Astrocyte (in vitro differentiated cells and primary cell): ENCODE data around the gene C8B. TPM values are rescaled to one million over a fixed set of nuclear protein-coding genes. Genes with fewer than 3 reads are reported as not detected.

Source experiments
- DNase-seq: peaks from one replicate; pipeline ENCODE4 v3.0.0-alpha.2; 2010; ENCODE audit warnings: low read depth
- FAIRE-seq: peaks from 2 replicates; lab custom pipeline; 2011; peaks lifted over from hg19 to GRCh38; lab: Jason Lieb, UNC
- H2AFZ ChIP-seq: 2 replicates; pipeline ENCODE4 v1.6.0; 2012; ENCODE audit warnings: low read depth, low read length, inconsistent platforms
- H3K27ac ChIP-seq: 2 replicates; pipeline ENCODE4 v1.5.1; 2011; ENCODE audit warnings: low read depth, low read length, inconsistent platforms
- H3K27me3 ChIP-seq: 2 replicates; pipeline ENCODE4 v1.6.0; 2011; ENCODE audit warnings: low read length, inconsistent platforms; ENCODE audit not compliant: insufficient read depth
- H3K36me3 ChIP-seq: 2 replicates; pipeline ENCODE4 v1.5.1; 2011; ENCODE audit warnings: low read length, inconsistent platforms; ENCODE audit not compliant: insufficient read depth
- H3K4me1 ChIP-seq: 2 replicates; pipeline ENCODE4 v1.5.1; 2011; ENCODE audit warnings: low read length, inconsistent platforms; ENCODE audit not compliant: insufficient read depth
- H3K4me2 ChIP-seq: 2 replicates; pipeline ENCODE4 v1.6.0; 2012; ENCODE audit warnings: low read length, inconsistent platforms
- H3K4me3 ChIP-seq: 2 replicates; pipeline ENCODE4 v1.5.1; 2011; ENCODE audit warnings: low read depth, mild to moderate bottlenecking, low read length, inconsistent platforms; ENCODE audit not compliant: insufficient read depth
- H3K79me2 ChIP-seq: 2 replicates; pipeline ENCODE4 v1.6.0; 2012; ENCODE audit warnings: mild to moderate bottlenecking, low read length, inconsistent platforms; ENCODE audit not compliant: insufficient read depth
- H3K9ac ChIP-seq: 2 replicates; pipeline ENCODE4 v1.6.0; 2012; ENCODE audit warnings: mild to moderate bottlenecking, low read length, inconsistent platforms
- H3K9me3 ChIP-seq: 2 replicates; pipeline ENCODE4 v1.5.1; 2012; ENCODE audit warnings: low read depth, mild to moderate bottlenecking, low read length, inconsistent platforms; ENCODE audit not compliant: insufficient read depth
- H4K20me1 ChIP-seq: 2 replicates; pipeline ENCODE4 v1.6.0; 2012; ENCODE audit warnings: low read length, inconsistent platforms; ENCODE audit not compliant: insufficient read depth
- H3K27ac Mint-ChIP-seq: one replicate; pipeline ENCODE4 v1.8.0; 2021; ENCODE audit warnings: mild to moderate bottlenecking, mixed read lengths; ENCODE audit not compliant: unreplicated experiment
- H3K27me3 Mint-ChIP-seq: one replicate; pipeline ENCODE4 v1.8.0; 2021; ENCODE audit warnings: low read depth, mixed read lengths; ENCODE audit not compliant: unreplicated experiment
- H3K36me3 Mint-ChIP-seq: one replicate; pipeline ENCODE4 v1.8.0; 2021; ENCODE audit warnings: low read depth, mixed read lengths; ENCODE audit not compliant: unreplicated experiment
- H3K4me1 Mint-ChIP-seq: one replicate; pipeline ENCODE4 v1.8.0; 2021; ENCODE audit warnings: low read depth, mixed read lengths; ENCODE audit not compliant: unreplicated experiment
- H3K4me3 Mint-ChIP-seq: one replicate; pipeline ENCODE4 v1.8.0; 2021; ENCODE audit warnings: mild to moderate bottlenecking, moderate library complexity, mixed read lengths; ENCODE audit not compliant: unreplicated experiment
- H3K9me3 Mint-ChIP-seq: one replicate; pipeline ENCODE4 v1.8.0; 2021; ENCODE audit warnings: mild to moderate bottlenecking, mixed read lengths; ENCODE audit not compliant: unreplicated experiment
- CTCF ChIP-seq: IDR thresholded peaks from 2 replicates; pipeline ENCODE4 v1.5.1; 2011; ENCODE audit warnings: low read depth, mild to moderate bottlenecking, inconsistent platforms, low read length, moderate library complexity; ENCODE audit not compliant: insufficient read depth
- EZH2 ChIP-seq: IDR thresholded peaks from 2 replicates; pipeline ENCODE4 v1.6.1; 2012; ENCODE audit warnings: mild to moderate bottlenecking, low read length, inconsistent platforms; ENCODE audit not compliant: insufficient read depth
- total RNA-seq: library from RNA; stranded (reverse); gene quantifications from 2 replicates; pipeline ENCODE4 v1.2.1, GENCODE V29; 2021

C8B gene
- total RNA-seq, 1 donor from 2014 or later, result not detected

GRCh38 chr1:57007472-57007871, 41.7 kb upstream of the C8B start:
- H3K9me3 ChIP-seq, result no peaks in the 10 kb centered on the region
- no peaks in the 10 kb centered on the region for H3K4me1 ChIP-seq
- H3K4me2 ChIP-seq, result no peak overlapping the region
- H2AFZ ChIP-seq, result no peak overlapping the region
- Mint-ChIP-seq H3K27ac (no peak overlapping the region), H3K9me3 (no peaks in the 10 kb centered on the region), H3K27me3 (peaks cover 11% of the 10 kb centered on the region), H3K36me3 (no peaks in the 10 kb centered on the region), H3K4me1 (no peaks in the 10 kb centered on the region), H3K4me3 (no peak overlapping the region)
- no peaks in the 10 kb centered on the region for H3K79me2 ChIP-seq
- no peak overlapping the region for H3K4me3 ChIP-seq
- H3K27ac ChIP-seq, result no peak overlapping the region
- H3K27me3 ChIP-seq, result no peaks in the 10 kb centered on the region
- DNase-seq, result no peak
- no peaks in the 10 kb centered on the region for H4K20me1 ChIP-seq
- H3K36me3 ChIP-seq, result no peaks in the 10 kb centered on the region
- no peak overlapping the region for H3K9ac ChIP-seq
- TF ChIP-seq CTCF (no peak), EZH2 (no peak)
- no peak for FAIRE-seq

GRCh38 chr1:57003398-57004139, 37.8 kb upstream of the C8B start:
- H3K27me3 ChIP-seq, result no peaks in the 10 kb centered on the region
- no peak overlapping the region for H3K27ac Mint-ChIP-seq
- no peak overlapping the region for H3K4me3 ChIP-seq
- no peaks in the 10 kb centered on the region for H3K9me3 ChIP-seq
- H2AFZ ChIP-seq, result no peak overlapping the region
- H3K9ac ChIP-seq, result no peak overlapping the region
- H3K9me3 Mint-ChIP-seq, result no peaks in the 10 kb centered on the region
- H3K27me3 Mint-ChIP-seq, result peaks cover 13% of the 10 kb centered on the region
- no peaks in the 10 kb centered on the region for H3K36me3 Mint-ChIP-seq
- H3K79me2 ChIP-seq, result no peaks in the 10 kb centered on the region
- FAIRE-seq (no peak), DNase-seq (no peak)
- no peaks in the 10 kb centered on the region for H3K36me3 ChIP-seq
- H3K4me1 ChIP-seq, result no peaks in the 10 kb centered on the region
- no peaks in the 10 kb centered on the region for H3K4me1 Mint-ChIP-seq
- no peak overlapping the region for H3K4me3 Mint-ChIP-seq
- TF ChIP-seq CTCF (no peak), EZH2 (no peak)
- no peak overlapping the region for H3K27ac ChIP-seq
- no peaks in the 10 kb centered on the region for H4K20me1 ChIP-seq
- no peak overlapping the region for H3K4me2 ChIP-seq

- H3K9me3 ChIP-seq, result no peaks in the 10 kb centered on the region
- no peak for DNase-seq
- H2AFZ ChIP-seq, result no peak overlapping the region
- TF ChIP-seq CTCF (no peak), EZH2 (no peak)
- H3K9me3 Mint-ChIP-seq, result no peaks in the 10 kb centered on the region
- H3K27me3 ChIP-seq, result no peaks in the 10 kb centered on the region
- H3K79me2 ChIP-seq, result no peaks in the 10 kb centered on the region
- no peaks in the 10 kb centered on the region for H3K36me3 Mint-ChIP-seq
- no peaks in the 10 kb centered on the region for H3K4me1 Mint-ChIP-seq
- no peak overlapping the region for H3K9ac ChIP-seq
- H4K20me1 ChIP-seq, result no peaks in the 10 kb centered on the region
- no peak overlapping the region for H3K27ac ChIP-seq
- H3K27ac Mint-ChIP-seq, result no peak overlapping the region
- H3K4me3 ChIP-seq, result no peak overlapping the region
- H3K4me1 ChIP-seq, result no peaks in the 10 kb centered on the region
- FAIRE-seq, result peak; percentile 52
- H3K27me3 Mint-ChIP-seq, result peaks cover 3% of the 10 kb centered on the region
- no peak overlapping the region for H3K4me3 Mint-ChIP-seq
- no peak overlapping the region for H3K4me2 ChIP-seq
- H3K36me3 ChIP-seq, result no peaks in the 10 kb centered on the region
Observed at GRCh38 chr1:56995414-56996100, 29.7 kb upstream of the C8B start.
